ENCODE data around the gene CAV3.
A peak's percentile ranks its signal among the peaks of the same experiment; 100 is the strongest.

Gene CAV3

GRCh38 chr3:8760506-8760905 is 26.9 kb downstream of the CAV3 start:
- no peak for DNase-seq (ENCODE audit: low read depth in 4 of 4, low spot score in 1 of 4)

GRCh38 chr3:8761866-8762265 is 28.3 kb downstream of the CAV3 start:
- DNase-seq (ENCODE audit: low read depth in 4 of 4, low spot score in 1 of 4), result no peak

- no peak for DNase-seq (ENCODE audit: low read depth in 4 of 4, low spot score in 1 of 4)
Observed at GRCh38 chr3:8762607-8763377, 29.2 kb downstream of the CAV3 start.

DNA sequence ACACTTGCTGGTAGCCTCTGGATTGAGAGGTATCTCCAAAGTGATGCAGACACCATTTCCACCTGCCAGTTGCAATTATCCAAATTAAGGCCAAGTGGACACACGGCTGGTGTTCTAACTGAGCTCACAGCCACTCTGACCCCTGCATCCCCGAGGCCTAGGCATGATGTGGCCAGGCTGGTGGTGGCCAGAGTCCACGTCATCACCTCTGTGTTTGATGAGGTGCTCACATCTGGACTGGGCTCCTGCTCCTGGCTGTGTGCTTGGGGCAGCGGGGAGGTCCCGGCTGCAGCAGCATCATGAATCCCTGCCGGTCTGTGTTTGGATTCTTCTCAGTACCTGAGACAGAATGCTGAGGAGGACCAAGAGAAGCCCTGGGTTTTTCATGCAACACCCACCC is 30.9 kb downstream of the CAV3 start:
- DNase-seq (ENCODE audit: low read depth in 4 of 4, low spot score in 1 of 4), result no peak

GRCh38 chr3:8765528-8765927 is 31.9 kb downstream of the CAV3 start:
- no peak for DNase-seq (ENCODE audit: low read depth in 4 of 4, low spot score in 1 of 4)

DNA sequence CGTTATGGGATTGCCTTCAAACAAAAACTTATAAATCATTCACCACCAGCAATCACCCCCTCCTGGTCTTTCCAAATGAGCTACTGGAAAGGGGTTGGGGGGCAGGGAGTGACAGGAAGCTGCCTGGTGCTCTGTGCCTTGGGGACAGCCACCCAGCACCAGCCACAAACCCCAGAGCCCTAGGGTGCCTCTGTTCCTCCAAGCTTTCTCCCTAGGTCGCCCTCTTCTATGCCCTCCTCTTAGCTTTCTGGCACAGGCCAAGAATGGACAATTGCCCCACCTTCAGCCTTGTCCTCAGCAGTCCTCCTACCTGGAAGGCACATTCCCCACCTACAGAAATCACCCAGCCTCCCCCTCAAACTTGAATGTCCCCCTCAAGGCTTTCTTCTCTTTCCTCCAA is 32.5 kb downstream of the CAV3 start:
- no peak for DNase-seq (ENCODE audit: low read depth in 4 of 4, low spot score in 1 of 4)

- no peak for DNase-seq (ENCODE audit: low read depth in 4 of 4, low spot score in 1 of 4)
Observed at GRCh38 chr3:8767256-8767666, 33.7 kb downstream of the CAV3 start.

DNA sequence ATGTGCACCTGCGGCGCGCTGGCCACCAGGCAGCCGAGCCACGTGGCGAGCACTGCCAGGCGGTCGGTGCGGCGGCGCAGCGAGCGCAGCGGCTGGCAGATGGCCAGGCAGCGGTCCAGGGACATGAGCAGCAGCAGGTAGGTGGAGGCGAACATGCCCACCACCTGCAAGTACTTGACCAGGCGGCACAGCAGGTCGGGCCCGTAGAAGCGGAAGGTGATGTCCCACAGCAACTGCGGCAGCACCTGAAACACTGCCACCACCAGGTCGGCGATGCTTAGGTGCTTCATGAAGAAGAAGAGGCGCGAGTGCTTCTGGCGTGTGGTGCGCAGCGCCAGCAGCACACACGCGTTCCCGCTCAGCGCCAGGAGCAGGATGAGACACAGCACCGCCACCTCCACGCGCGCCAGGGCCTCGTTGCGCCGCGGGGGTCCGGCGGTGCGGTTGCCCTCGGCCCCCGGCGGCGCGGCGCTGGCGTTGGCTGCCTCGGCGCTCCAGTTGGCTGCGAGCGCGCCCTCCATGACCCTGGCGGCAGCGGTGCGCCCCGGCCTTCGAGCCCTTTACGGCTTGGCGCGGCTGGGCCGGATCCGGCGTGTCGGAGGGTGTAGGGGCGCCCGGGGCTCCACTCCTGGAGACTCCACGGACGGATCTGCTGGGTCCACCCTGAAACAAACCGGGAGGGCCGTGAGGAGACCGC is 34.2 kb downstream of the CAV3 start:
- no peak for DNase-seq (ENCODE audit: low read depth in 4 of 4, low spot score in 1 of 4)

GRCh38 chr3:8768364-8769087 is 34.9 kb downstream of the CAV3 start:
- DNase-seq (ENCODE audit: low read depth in 4 of 4, low spot score in 1 of 4), result no peak

- DNase-seq (ENCODE audit: low read depth in 4 of 4, low spot score in 1 of 4), result peak; percentile 20 to 47 (median 40)
Observed at GRCh38 chr3:8769088-8769822, 35.7 kb downstream of the CAV3 start, which contains the start of gene OXTR. TSS of gene OXTR (minus strand) at chr3:8769613. CDS start at chr3:8768187, 1,426 bp downstream.

GRCh38 chr3:8773941-8774542 is 40.4 kb downstream of the CAV3 start:
- DNase-seq (ENCODE audit: low read depth in 4 of 4, low spot score in 1 of 4), result no peak

DNA sequence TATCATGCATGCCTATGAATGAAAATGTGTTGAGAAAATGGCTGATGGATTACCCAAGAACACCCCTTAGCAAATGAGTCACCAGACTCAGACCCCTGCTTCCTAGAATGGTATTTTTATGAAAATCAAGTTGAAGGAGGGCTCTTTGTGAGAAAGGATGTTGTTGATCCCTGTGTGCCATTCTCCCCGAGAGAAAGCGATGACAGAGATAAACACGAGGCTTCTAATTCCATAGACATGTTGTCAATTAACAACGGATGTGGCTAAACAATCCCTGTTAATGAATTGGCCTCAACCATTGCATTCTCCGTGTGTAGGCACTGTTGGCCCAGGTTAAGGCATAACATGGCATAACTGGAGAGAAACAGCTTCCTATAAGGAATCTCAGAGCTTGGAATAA is 41.6 kb downstream of the CAV3 start:
- DNase-seq (ENCODE audit: low read depth in 4 of 4, low spot score in 1 of 4), result no peak

DNA sequence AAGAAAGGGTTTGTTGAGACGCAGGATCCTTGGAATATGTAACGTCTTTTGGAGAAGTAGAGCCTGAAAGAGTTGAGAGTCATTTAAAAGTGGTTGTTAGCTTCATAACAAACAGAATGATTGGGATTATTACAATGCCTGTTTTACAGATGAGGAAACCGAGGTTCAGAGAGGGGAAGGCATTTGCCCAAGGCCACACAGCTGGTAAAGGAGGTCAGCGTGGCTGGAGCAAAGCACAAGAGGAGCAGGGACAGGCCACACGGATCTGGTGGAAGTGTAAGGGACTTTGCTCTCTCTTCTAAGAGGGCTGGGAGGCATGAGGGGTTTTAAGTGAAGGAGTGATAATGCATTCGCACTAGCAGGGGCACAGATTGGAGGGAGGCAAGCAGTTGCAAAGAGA is 42.0 kb downstream of the CAV3 start:
- no peak for DNase-seq (ENCODE audit: low read depth in 4 of 4, low spot score in 1 of 4)

DNA sequence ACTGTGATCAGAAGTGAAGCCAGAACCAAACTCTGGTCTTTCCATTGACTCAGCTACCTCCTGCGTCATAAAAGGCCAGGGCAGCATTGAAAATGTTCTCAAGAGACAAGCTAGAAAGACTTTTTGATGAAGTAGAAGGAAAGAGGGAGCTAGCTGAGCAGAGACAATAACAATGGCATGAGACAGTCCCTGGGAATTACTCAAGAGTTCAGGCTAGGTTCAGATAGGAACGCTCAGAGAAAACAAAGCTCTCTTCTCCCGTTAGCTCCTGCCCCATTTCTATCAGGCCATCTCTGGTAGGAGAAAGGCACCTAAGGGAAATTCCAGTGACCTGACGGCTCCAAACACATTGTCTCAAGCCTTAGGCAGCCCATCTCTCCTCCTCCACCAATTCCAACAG is 42.8 kb downstream of the CAV3 start:
- no peak for DNase-seq (ENCODE audit: low read depth in 4 of 4, low spot score in 1 of 4)

- DNase-seq (ENCODE audit: low read depth in 4 of 4, low spot score in 1 of 4), result no peak
Observed at GRCh38 chr3:8777201-8777977, 43.8 kb downstream of the CAV3 start.

GRCh38 chr3:8777978-8778267 is 44.3 kb downstream of the CAV3 start:
- DNase-seq (ENCODE audit: low read depth in 4 of 4, low spot score in 1 of 4), result no peak

GRCh38 chr3:8778475-8778874 is 44.9 kb downstream of the CAV3 start:
- no peak for DNase-seq (ENCODE audit: low read depth in 4 of 4, low spot score in 1 of 4)

- DNase-seq (ENCODE audit: low read depth in 4 of 4, low spot score in 1 of 4), result no peak
Observed at GRCh38 chr3:8780279-8780678, 46.7 kb downstream of the CAV3 start.

- no peak for DNase-seq (ENCODE audit: low read depth in 4 of 4, low spot score in 1 of 4)
Observed at GRCh38 chr3:8784676-8785435, 51.3 kb downstream of the CAV3 start.

GRCh38 chr3:8790529-8790928 is 56.9 kb downstream of the CAV3 start:
- DNase-seq (ENCODE audit: low read depth in 4 of 4, low spot score in 1 of 4), result no peak
